ENCODE data around the gene MICAL2.

Gene MICAL2

DNA sequence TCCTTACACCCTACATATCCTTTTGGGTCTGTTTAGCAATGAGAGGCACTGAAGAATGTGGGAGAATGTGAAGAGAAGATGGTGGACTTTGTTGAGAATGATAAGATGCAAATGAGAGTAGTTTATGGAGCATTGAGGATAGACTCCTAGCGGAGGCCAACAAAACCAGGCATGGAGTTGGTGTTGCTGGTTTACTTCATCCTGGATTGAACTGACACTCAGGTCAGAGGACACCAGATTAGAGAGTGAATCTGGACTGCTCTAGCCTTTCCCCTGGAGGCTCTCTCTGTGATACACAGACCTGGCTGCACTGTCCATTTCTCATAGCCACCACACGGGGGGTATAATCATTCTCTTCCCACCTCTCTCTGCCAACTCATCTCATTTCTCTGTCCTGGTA is 98.7 kb downstream of the MICAL2 start:
- DNase-seq (ENCODE audit: low spot score) = no peak

DNA sequence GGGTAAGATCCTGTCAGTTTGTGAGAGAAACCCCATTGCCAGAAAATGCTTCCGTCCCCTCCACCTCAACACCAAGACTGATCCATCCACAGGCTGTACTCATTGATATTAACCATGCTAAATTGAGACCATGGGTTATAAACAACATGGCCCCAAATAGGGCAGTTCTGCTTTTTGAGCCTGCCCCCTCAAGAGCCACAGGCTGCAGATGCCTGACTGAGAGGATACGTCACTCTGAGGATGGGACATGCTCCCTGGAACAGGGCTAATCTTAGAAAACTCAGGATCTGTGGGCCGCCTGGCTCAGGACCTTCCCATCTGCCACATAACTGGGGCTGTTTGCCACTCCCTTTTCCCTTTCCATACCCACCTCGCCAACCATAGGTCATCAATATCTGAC is 99.8 kb downstream of the MICAL2 start:
- no peak for DNase-seq (ENCODE audit: low spot score)

DNA sequence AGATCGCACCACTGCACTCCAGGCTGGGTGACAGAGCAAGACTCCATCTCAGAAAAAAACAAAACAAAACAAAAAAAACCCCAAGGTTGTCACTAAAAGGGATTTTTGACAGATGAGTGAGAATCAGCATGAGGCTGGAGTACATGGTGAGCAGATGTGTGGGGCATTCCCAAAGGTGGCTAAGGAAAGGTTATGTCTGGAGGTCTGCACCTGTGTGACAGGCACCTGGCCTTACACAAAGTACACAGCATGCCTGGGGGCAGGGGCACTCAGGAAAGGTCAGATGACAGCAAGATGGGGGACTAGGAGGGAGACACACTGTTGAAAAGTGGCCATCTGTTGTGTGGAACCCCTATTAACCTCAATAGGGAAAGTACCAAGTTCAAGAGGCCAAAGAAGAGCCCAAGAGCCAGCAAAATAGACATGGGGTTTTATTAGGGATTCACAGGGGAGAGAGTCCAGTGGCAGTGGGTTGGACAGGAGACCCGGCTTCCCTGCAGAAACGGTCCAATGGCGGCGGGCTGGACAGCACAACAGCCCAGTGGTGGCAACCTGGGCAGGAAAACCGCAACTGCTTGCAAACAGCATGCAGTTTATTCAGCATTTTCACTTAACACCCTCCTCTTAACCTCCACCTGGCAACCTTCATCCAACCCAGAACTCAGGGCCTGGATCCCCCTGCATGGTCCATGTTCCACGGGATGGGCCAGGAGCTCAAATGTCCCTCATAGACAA is 101.1 kb downstream of the MICAL2 start:
- DNase-seq (ENCODE audit: low spot score) = no peak

DNA sequence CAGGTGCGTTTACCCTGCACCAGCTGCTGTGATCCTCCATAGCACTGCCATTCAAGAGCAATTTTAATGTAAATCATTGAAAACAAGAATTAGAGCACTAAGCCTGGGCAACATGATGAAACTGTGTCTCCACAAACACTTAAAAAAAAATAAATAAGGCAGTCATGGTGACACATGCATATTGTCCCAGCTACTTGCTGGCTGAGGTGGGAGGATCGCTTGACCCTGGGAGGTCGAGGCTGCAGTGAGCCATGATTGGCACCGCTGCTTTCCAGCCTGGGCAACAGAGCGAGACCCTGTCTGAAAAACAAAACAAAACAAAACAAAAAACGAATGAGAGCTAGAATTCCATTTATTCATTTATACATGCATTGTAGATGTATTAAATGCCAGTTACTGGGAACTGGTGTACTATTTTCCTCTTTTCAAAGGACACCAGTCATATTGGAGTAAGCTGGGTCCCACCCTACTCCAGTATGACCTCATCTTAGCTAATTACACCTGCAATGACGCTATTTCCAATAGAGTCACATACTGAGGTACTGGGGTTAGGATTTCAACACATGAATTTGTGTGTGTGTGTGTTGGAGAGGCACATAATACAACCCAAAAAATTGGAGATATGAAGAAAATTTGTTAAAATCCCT is 101.9 kb downstream of the MICAL2 start:
- DNase-seq (ENCODE audit: low spot score) = no peak

DNA sequence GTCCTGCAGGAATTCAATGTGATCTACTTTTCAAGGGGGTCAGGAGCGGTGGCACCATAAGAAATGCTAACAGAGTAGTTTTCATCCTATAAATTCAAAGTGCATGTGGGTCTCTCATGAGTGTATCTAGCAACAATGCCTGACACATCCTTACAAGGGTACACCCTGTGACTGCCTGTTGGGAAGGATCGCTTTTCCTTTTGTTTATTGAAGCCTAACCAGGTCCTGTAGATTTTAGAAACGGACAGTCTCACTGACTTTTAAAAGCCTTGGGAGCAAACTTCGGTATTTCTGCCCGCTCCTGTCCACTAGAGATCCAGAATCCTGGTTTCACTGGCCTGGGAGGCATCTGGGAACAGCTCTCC is 102.4 kb downstream of the MICAL2 start:
- DNase-seq (ENCODE audit: low spot score) = no peak

DNA sequence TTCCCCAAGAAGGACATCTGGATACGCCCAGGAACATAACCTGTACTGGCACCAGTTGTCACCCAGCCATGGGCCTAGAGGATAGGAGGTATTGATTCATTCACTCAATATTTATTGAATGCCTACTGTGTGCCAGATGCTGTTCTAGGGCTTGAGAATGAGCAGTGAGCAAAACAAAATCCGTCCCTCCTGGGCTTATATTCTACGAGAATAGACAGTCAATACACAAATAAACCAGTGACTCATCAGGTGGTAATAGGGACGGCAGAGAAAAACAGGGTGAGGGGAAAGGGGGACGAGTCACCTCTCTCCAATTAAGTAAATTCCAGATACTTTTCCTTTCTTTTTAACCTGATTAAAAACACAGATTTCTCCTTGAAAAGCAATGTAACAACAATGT is 103.5 kb downstream of the MICAL2 start:
- DNase-seq (ENCODE audit: low spot score) = no peak

DNA sequence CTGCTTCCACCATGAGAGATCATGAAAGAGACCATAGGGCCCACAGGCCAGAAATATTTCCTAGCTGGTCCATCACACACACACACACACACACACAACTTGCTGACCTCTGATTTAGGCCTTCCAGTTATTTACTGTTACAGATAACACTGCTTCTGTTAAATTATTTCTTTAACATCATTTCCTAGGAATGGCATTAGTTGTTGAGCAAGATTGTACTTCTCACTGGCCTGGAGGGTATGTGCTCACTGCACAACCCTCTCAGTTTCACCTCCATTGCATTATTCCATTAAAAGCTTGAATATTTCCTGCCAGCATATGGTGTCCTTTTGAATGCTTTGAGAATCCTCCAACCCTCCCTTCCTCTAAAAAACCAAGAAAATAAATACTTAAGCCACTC is 104.4 kb downstream of the MICAL2 start:
- no peak for DNase-seq (ENCODE audit: low spot score)

DNA sequence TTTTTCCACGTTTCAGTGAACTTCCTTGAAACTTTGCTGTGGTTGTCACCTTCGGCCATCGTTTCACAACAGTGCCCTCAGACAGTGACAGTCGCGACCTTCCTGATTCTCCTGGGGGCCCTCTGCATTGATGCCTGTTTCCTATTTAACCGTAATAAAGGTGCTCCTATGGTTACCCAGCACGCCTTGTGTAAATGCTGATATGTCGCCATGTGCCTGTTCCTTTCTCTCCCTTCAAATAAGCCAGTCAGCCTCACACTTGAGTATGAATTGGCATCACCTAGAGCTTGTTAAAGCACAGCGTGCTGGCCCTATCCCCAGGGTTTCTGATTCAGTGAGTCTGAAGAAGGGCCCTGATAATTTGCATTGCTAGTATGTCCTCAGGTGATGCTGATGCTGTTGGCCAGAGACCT is 104.8 kb downstream of the MICAL2 start:
- DNase-seq (ENCODE audit: low spot score) = no peak

DNA sequence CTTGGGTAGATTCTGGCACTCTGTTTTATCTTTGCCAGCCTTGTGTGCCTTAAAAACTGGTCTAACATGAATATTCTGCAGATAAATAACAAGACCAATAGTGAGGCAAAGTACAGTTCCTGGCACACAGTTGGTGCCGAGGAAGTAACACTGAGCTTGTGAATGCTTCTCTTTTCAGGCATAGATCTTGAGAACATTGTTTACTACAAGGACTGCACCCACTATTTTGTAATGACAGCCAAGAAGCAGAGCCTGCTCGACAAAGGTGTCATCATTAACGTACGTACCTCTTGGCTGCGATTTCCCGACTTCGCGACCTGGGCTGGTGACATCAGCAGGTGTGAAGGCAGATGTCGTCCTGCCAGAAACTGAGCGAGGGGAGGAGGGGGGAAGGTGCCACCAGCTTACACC is 105.7 kb downstream of the MICAL2 start:
- no peak for DNase-seq (ENCODE audit: low spot score)

DNA sequence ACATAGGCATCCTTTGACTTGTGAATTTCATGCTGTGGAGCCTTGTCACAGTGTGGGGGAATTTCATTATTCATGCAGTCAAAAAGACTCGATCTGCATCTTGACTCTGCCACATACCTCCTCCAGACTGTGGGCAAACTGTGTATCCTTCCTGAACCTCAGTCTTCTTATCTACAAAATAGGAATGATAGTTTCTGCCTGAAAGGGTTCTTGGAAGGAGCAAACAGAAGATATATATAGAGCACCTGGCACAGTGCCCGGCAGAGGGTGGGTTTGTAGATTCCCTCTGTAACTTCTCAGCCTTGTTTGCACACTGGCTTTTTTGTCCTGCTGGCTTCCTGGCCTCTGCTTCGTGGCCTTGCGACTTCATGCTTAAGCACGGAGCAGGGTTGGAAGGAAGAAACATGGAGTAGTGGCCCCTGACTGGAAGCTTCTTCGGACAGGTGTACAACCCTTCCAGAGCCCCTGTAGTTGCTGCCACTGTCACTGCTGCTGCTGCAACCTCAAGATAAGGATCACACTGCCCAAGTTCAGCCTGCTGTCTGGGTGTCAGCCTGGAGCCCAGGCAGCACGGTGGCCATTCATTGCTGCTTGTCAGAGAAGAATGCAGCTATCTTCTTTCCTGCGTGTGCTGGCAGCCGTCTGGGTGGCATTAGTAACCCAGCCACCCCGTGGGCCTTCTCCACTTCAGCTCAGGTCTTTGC is 106.4 kb downstream of the MICAL2 start:
- no peak for DNase-seq (ENCODE audit: low spot score)

DNA sequence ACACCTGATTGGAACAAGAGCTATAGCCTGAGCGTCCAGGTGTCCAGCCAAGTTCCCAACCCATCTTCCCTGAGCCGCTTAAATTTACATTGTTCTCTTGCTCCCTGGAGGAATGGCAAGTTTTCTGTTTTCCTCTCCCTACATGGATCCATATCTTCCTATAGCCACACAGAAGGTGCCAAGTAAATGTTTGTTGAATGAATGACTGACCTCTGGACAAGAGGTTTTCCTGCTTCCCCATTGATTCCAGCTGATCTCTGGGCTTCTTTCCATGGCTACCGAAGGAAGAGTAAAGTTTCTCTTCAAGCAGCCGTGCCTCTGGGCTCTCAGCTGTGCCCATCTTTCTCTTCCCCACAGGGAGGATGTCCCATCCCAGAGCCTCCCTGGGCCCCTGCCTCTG is 107.5 kb downstream of the MICAL2 start:
- no peak for DNase-seq (ENCODE audit: low spot score)

DNA sequence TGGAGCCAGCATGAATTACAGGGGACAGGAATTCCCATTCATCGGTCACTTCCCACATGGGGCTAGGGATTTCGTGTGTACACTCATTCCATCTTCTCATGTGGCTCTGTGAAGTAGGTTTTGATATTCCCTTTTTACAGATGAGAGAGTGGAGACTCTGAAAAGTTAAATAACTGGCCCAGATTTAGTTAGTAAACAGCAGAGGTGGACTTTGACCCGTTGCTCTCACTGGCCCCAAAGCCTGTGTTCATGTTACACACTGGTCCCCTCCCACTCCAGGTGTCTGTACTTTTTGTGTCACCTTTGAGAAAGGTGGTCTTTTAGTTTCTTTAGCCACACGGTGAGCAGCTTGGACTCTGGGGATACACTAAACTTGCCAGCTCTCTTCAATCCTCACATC is 108.5 kb downstream of the MICAL2 start:
- no peak for DNase-seq (ENCODE audit: low spot score)

DNA sequence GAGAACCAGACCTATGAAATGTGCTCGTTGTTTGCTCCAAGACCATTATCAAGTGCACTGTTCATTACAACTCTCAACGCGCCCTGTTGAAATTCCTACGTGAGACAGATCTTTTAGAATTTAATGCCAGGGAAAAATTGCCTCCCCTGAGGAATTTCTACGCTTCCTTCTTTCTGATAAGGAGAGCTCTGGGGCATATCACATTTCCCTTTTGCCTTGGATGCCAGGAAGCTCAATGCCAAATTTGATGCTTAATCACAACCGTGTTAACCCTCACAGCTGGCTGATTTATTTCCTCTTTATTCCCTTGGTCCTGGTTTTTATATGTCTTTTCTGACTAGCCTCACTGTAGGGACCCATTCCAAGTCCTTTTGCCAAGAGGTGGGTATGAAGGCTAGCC is 109.4 kb downstream of the MICAL2 start:
- no peak for DNase-seq (ENCODE audit: low spot score)

DNA sequence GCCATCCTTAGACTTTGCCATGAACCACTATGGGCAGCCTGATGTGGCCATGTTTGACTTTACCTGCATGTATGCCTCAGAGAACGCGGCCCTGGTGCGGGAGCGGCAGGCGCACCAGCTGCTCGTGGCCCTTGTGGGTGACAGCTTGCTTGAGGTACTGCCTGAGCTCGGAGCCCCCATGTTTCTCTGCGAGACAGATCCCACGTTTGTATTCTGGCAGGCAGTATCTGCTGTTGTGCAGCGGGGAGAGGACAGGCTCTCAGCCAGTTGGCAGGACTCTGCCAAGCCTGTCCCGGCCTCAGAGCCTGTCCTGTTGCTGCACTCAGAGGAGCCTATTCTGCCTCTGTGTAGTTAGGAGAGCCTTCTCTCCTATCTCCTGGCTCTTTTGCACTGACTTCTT is 109.9 kb downstream of the MICAL2 start:
- DNase-seq (ENCODE audit: low spot score) = peak; percentile 86

DNA sequence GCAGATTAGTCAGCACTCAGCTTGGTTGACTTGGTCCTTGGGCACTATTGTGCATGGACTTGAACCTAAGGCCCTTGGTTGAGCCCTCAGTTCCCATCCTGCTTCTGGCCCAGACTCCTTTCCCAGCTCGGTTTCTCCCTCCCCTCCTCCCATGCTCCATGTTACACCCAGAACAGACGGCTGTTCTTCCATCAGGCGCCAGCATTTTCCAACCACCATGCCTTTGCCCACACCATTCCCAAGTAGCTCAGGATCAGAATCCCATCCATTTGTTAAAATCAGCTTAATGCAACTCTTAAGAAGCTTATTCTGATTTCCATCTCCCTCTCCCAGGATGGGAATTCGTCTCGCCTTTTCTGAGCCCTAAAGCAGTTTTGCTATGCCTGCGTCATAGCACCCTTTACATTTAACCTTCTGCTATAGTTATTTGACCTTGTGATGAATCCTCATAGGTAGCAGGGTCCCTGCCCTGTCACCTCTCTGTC is 110.7 kb downstream of the MICAL2 start:
- no peak for DNase-seq (ENCODE audit: low spot score)

DNA sequence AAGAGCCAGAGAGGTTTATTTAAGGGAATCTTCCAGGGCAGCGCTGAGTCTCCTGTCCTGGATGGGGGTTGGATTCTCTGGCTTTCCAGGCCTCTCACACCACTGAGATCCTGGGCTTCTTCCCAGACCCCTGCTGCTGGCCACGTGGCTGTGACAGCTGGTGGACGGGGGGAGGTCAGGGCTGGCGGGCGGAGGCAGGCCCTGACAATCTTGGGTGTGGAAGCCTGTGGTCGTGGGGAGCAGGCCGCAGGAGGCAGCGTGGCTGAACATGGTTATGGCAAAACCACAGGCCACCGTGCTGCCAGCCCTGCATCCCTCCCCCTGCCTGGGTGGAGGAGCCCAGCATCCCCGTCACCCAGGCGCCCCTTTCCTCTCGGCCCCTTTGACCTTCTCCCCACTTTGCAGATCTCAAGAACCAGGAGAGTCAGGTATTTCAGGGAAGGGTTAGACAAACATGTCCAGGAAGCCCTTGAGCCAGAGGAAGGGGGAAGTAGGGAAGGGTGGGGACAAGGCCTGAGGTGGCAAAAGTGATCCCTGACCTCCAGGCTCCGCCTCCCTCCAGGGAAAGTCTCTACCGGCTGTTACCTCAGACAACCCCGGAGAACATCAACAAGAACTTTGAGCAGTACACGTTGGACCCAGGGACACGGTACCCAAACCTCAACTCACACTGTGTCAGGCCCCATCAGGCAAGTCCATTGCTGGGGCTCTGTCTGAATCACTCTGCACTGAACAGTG is 111.8 kb downstream of the MICAL2 start:
- no peak for DNase-seq (ENCODE audit: low spot score)

DNA sequence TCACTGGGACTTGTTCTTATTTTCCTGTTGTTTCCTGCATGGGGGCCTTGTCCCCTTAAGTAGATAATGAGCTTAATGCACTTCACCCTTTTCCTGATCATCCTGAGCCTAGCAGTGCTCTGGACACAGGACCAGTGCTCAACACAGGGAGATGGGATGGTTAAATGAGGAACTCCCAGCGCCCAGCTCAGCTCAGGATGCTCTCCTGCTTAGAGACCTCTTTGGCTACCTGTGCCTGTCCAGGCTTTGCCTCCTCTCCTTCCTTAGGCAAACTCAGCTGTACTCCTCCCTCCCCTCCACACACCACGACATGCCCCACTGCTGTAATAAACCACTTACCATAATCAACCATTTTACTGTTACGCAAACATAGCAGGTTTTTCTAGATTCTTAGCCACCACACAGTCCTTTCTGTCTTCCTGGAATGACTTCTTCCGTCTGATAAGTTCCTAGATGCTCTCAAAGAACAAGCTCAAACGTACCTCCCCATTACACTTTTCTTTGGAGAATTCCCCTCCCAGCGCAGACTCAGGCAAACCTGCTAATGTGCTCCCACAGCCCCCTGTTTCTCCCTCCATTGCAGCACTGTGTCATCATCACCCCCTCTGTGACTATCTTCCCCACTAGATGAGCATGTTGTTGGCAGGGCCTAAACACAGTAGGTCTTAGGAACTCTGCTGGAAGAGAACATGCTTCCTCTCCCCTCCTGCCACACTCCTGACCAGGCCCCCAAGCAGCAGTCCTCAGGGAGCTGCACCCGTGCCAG is 113.6 kb downstream of the MICAL2 start:
- no peak for DNase-seq (ENCODE audit: low spot score)

DNA sequence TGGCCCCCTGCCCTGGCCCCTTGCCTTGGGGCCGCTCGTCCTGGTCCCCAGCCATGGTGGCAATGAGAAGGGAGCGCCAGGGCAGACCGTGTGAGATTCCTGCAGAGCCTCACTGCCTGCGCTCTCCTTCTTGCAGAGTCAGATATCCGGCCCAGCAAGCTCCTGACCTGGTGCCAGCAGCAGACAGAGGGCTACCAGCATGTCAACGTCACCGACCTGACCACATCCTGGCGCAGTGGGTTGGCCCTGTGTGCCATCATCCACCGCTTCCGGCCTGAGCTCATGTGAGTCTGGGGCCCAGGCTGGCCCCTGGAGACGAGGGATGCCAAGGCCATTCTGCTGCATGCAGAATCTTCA is 114.1 kb downstream of the MICAL2 start:
- peak; percentile 57 for DNase-seq (ENCODE audit: low spot score)

DNA sequence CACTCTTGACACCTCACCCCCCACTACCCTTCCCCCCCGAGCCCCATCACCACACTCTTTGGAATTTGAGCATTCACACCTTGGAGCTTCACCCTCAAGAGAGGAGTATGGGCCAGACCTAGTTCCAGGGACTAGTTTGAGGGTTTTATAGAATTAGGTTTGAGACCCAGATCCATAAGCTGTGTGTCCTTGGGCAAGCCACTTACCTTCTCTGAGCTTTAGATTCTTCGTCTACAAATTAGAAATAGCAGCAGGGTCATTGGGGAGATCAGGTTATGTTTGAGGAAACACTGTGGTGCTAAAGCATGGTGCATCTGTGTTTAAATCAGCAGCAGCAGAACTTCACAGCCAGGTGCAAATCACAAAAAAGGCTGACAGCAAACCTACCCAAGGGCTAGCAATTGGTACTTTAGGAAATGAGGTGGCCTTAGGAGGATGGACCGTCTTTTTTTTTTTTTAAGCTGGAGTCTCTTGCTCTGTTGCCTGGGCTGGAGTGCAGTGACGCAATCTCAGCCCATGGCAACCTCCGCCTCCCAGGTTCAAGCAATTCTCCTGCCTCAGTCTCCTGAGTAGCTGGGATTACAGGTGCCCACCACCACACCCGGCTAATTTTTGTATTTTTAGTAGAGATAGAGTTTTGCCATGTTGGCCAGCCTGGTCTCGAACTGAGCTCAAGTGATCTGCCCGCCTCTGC is 114.8 kb downstream of the MICAL2 start:
- no peak for DNase-seq (ENCODE audit: low spot score)

DNA sequence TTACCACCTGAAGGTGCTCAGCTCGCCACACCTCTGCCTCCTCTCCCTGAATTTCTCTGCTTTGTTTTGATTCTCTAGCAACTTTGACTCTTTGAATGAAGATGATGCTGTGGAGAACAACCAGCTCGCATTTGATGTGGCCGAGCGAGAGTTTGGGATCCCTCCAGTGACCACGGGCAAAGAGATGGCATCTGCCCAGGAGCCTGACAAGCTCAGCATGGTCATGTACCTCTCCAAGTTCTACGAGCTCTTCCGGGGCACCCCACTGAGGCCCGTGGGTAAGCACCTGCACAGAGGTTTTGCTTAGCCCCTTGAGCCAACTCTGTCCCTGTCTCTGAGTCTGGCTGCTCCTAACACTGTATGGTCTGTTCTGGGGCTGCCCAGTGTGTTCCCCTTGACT is 115.7 kb downstream of the MICAL2 start:
- no peak for DNase-seq (ENCODE audit: low spot score)

All from pons (tissue), 1 donor.